ENCODE results near the gene TH. TPM values are rescaled to one million over a fixed set of nuclear protein-coding genes. Genes with fewer than 3 reads are reported as not detected.
"Not testable (repeated sequence)": the region's sequence is repeated elsewhere in the genome, so short reads cannot be mapped to it uniquely, and the experiment has no call there.

The TH gene
- total RNA-seq, 3 donors from 2014 or later: not detected

DNA sequence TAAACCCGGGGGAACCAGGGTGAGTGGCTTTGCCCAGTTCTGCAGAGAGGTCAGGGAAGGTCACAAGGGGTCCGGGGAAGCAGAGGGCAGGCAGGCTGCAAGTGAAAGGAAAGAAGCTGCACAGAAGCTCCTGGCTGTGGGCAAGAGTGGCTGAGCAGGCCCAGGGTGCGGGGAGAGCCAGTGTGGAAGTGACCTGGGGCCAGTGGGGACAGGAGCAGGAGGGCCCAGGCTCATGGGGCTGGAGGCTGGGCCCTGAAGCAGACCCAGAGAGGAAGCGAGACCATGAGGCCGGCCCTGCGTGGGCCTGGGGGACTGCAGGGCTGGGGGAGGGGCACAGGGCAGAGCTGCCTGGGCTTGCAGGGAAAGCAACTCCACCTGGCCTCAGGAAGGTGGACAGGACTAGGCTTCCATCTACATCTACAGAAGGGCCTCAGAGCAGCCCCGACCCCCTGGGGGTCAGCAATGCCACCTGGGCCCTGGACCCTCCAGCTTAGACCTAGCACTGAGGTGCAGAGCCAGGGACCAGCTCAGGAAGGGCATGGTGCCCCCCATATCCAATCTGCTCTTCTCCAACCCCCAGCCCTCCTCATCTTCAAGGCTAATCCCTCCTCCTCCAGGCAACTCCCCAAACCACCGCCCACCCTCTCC, 44.0 kb downstream of the TH start:
- no peak overlapping the region for H3K27ac ChIP-seq
- H3K4me3 ChIP-seq: no peak overlapping the region
- H3K36me3 ChIP-seq: no peaks in the 10 kb centered on the region
- peaks cover 2 to 46% of the 10 kb centered on the region in 2 donors for H3K27me3 ChIP-seq
- no peak for DNase-seq (ENCODE audit: low spot score in 2 of 2)
- no peaks in the 10 kb centered on the region for H3K4me1 ChIP-seq
- H3K9me3 ChIP-seq: no peaks in the 10 kb centered on the region
- TF ChIP-seq, protein P1, sequence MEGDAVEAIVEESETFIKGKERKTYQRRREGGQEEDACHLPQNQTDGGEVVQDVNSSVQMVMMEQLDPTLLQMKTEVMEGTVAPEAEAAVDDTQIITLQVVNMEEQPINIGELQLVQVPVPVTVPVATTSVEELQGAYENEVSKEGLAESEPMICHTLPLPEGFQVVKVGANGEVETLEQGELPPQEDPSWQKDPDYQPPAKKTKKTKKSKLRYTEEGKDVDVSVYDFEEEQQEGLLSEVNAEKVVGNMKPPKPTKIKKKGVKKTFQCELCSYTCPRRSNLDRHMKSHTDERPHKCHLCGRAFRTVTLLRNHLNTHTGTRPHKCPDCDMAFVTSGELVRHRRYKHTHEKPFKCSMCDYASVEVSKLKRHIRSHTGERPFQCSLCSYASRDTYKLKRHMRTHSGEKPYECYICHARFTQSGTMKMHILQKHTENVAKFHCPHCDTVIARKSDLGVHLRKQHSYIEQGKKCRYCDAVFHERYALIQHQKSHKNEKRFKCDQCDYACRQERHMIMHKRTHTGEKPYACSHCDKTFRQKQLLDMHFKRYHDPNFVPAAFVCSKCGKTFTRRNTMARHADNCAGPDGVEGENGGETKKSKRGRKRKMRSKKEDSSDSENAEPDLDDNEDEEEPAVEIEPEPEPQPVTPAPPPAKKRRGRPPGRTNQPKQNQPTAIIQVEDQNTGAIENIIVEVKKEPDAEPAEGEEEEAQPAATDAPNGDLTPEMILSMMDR (IDR thresholded peaks at IDR 0.05): no peak
- TF ChIP-seq POLR2AphosphoS5 (IDR thresholded peaks at IDR 0.05) (no peak), POLR2A (IDR thresholded peaks at IDR 0.05) (no peak)
- intact Hi-C loops (cut with DNase I; ENCODE audit: low total_unique reads): no loop called here

DNA sequence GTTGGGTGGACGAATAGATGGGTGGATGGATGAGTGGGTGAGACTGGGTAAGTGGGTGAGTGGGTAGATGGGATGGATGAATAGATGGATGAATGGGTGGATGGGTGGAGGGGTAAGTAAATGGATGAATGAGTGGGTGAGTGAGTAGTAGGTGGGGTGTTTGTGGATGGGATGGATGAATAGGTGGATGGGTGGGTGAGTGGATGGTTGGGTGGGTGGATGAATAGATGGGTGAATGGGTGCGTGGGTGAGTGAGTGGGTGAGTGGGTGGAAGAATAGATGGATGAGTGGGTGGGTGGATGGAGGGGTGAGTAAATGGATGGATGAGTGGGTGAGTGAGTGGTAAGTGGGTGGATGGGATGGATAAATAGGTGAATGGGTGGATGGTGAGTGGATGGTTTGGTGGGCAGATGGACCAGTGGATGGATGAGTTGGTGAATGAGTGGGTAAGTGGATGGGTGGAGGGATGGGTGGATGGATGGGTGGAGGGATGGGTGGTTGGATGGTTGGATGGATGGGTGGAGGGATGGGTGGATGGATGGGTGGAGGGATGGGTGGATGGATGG, 45.0 kb downstream of the TH start:
- H3K9me3 ChIP-seq: no peaks in the 10 kb centered on the region
- no peak for DNase-seq (ENCODE audit: low spot score in 2 of 2)
- H3K36me3 ChIP-seq: no peaks in the 10 kb centered on the region
- no peaks in the 10 kb centered on the region for H3K4me1 ChIP-seq
- intact Hi-C loops (cut with DNase I; ENCODE audit: low total_unique reads): no loop called here
- H3K4me3 ChIP-seq: no peak overlapping the region
- TF ChIP-seq POLR2AphosphoS5 (IDR thresholded peaks at IDR 0.05) (no peak), POLR2A (IDR thresholded peaks at IDR 0.05) (no peak)
- TF ChIP-seq, protein P1 (IDR thresholded peaks at IDR 0.05): no peak
- H3K27me3 ChIP-seq: peaks cover 3 to 44% of the 10 kb centered on the region in 2 donors
- no peak overlapping the region for H3K27ac ChIP-seq

DNA sequence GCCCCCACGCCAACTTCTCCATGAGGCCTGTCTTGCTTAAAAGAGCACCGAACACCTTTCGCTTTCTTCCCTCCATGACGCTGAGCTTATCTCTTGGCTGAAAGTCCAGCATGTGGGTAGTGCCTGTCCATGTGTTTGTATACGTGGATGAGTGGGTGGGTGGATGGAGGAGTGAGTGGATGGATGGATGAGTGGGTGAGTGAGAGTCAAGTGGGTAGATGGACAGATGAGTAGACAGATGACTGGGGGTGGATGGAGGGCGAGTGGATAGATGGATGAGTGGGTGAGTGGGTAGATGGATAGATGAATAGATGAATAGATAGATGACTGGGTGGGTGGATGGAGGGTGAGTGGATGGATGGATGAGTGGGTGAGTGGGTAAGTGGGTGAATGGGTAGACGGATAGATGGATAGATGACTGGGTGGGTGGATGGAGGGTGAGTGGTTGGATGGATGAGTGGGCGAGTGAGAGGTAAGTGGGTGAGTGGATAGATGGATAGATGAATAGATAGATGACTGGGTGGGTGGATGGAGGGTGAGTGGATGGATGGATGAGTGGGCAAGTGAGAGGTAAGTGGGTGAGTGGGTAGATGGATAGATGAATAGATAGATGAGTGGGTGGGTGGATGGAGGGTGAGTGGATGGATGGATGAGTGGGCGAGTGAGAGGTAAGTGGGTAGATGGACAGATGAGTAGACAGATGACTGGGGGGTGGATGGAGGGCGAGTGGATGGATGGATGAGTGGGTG, 46.7 kb downstream of the TH start:
- H3K36me3 ChIP-seq; H3K27ac ChIP-seq; H3K4me1 ChIP-seq; H3K9me3 ChIP-seq; intact Hi-C loops (cut with DNase I; ENCODE audit: low total_unique reads); H3K4me3 ChIP-seq; DNase-seq (ENCODE audit: low spot score in 2 of 2): not testable (repeated sequence)
- peaks cover 3 to 44% of the 10 kb centered on the region in 2 donors for H3K27me3 ChIP-seq

DNA sequence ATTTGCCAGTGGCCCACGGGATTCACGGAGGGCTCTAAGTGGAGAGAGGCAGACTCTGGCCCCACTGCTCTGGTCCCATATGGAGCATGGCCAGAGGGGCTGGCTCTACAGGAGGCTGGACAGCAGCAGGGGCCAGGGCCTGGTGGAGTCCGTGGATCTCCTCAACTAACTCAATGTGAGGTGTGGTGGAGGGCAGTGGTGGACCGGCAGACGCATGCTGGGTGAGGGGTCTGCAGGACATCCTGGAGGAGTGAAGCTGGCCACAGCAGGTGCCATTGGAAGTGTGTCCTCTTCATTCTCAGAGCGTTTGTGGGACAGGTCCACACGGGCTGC, 48.0 kb downstream of the TH start:
- intact Hi-C loops (cut with DNase I; ENCODE audit: low total_unique reads): no loop called here
- no peak for TF ChIP-seq POLR2A (IDR thresholded peaks at IDR 0.05)
- peaks cover 3 to 32% of the 10 kb centered on the region in 2 donors for H3K27me3 ChIP-seq
- H3K36me3 ChIP-seq: no peaks in the 10 kb centered on the region
- no peaks in the 10 kb centered on the region for H3K9me3 ChIP-seq
- no peak for DNase-seq (ENCODE audit: low spot score in 2 of 2)
- no peak overlapping the region for H3K27ac ChIP-seq
- no peaks in the 10 kb centered on the region for H3K4me1 ChIP-seq
- H3K4me3 ChIP-seq: no peak overlapping the region

DNA sequence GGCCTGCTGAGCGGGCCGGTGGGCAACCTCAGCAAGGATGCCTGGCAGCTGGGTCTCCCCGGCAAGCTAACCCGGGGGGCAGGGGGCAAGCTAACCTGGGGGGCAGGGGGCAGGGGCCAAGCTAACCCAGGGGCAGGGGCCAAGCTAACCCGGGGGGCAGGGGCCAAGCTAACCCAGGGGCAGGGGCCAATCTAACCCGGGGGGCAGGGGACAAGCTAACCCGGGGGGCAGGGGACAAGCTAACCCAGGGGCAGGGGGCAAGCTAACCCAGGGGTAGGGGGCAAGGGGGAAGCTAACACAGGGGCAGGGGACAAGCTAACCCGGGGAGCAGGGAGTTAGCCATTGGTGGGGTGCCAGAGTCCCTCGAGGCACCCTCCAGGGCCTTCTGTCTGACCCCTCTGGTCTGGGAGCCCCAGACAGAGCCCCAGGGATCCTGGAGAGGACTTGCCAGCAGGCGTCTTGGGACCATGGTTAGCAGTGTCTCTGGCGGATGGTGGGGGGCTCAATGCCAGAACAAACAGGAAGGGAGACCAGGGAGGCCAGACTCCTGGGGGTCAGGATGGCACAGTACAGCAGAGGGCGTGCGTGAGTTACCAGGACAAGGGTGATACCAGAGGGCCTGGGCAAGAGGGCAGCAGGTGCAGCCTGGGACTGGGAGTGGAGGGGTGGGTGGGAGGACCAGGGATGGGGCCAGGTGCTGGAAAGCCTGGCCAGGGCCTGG, 48.5 kb downstream of the TH start:
- peaks cover 0 to under 1% of the 10 kb centered on the region in 2 donors for H3K9me3 ChIP-seq
- H3K27me3 ChIP-seq: peaks cover 3 to 28% of the 10 kb centered on the region in 2 donors
- H3K27ac ChIP-seq: no peak overlapping the region
- TF ChIP-seq POLR2AphosphoS5 (IDR thresholded peaks at IDR 0.05) (no peak), POLR2A (IDR thresholded peaks at IDR 0.05) (no peak)
- TF ChIP-seq, protein P1 (IDR thresholded peaks at IDR 0.05): no peak
- no peak for DNase-seq (ENCODE audit: low spot score in 2 of 2)
- intact Hi-C loops (cut with DNase I; ENCODE audit: low total_unique reads): no loop called here
- no peak overlapping the region for H3K4me3 ChIP-seq
- H3K36me3 ChIP-seq: no peaks in the 10 kb centered on the region
- no peaks in the 10 kb centered on the region for H3K4me1 ChIP-seq

Measured in breast epithelium (tissue), 4 donors.